Frontal cortex (tissue), 4 donors: Measurements from ENCODE around the gene ABHD5. TPM values are rescaled to one million over a fixed set of nuclear protein-coding genes. Genes with fewer than 3 reads are reported as not detected.

Source experiments
- DNase-seq, 2 donors: peaks; one replicate each; pipeline ENCODE4 v3.0.0; 2012; ENCODE audit warnings: low spot score in 2 of 2
- FAIRE-seq: peaks from 2 replicates; lab custom pipeline; 2012; peaks lifted over from hg19 to GRCh38; lab: Jason Lieb, UNC
- total RNA-seq: library from RNA; depleted of rRNA; stranded (reverse); fragments of >200 nt; gene quantifications from one replicate; pipeline ENCODE4 v1.2.3, GENCODE V29; 2014
- donor health status: control.
- donor health status: control.
- donor health status: control.

The ABHD5 gene
- total RNA-seq, 1 donor from 2014 or later, result 26.1 TPM

DNA sequence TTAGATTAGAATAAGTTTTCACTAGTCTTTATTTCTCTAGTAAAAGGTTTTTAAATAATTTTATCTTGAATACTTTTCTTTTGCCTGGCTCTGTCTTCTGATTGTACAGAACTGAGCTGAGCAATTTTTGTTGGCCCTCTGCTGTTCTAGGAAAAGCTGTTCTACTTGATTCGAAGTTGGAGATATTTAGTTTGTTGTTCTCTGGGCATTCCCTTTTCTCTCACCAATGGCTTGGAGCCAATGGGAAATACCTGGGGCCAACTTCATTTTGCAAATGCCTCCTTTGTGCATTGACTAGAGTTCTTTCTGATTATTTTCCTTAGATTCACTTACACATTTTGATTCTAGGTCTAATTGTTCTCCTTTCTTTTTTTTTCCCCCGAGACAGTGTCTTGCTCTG, 16.5 kb downstream of the ABHD5 start:
- FAIRE-seq, result no peak
- no peak for DNase-seq

GRCh38 chr3:43707998-43708397, 17.3 kb downstream of the ABHD5 start:
- no peak for FAIRE-seq
- no peak for DNase-seq

- no peak for DNase-seq
- FAIRE-seq, result no peak
These were observed 18.3 kb downstream of the ABHD5 start for GRCh38 chr3:43709022-43709421.

GRCh38 chr3:43710607-43711006, 19.9 kb downstream of the ABHD5 start:
- FAIRE-seq, result peak; percentile 45
- DNase-seq, result no peak

- DNase-seq (no peak), FAIRE-seq (no peak)
These were observed 27.6 kb downstream of the ABHD5 start for GRCh38 chr3:43718296-43718695.

DNA sequence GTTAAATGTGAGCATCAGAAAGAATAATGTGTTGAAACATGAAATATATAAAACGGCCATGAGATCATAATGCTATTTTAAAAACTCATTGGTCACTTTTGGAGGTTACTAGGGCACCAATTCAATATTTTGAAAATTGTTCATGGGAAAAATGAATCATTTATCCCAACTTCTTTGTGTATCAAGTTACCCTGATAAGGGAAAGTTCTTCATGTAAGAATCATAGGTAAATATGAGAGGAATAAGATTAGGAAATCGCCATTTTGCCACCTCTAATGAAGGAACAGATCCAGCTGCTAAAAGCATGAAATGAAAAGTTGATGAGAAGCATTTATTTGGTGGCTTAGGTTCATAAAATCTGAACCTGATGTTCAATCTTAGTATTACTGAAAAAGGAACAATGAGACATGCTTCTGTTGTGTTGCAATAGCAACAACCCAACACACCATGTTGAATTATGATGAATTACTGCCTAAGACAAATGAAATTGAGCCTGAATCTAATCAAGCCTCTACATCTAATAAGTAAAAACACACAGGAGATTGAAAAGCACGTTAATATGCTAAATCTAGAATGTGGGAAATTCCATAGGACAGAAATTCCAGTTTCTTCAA, 32.5 kb downstream of the ABHD5 start:
- DNase-seq (no peak), FAIRE-seq (no peak)

GRCh38 chr3:43726521-43726920, 35.8 kb downstream of the ABHD5 start:
- no peak for FAIRE-seq
- DNase-seq, result no peak

DNA sequence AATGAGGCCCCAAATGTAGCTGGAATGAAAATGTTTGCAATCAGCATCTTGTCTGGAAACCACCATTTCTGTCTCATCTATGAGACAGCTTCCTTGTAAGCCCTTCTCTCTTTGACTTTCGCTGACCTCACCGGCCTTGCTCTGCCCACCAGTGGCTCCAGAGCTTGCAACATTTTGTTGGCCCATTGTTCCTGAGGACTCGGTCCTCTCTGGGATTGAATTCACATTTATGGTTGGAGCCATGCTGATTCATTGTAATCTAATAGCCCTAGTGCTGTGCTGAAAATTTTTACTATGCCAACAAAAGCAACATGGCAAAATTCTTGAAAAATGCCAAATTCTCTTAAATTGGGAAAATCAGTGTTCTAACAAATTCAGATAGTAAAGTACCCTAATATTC, 37.2 kb downstream of the ABHD5 start:
- DNase-seq, result no peak
- no peak for FAIRE-seq

GRCh38 chr3:43728476-43728875, 37.7 kb downstream of the ABHD5 start:
- DNase-seq (no peak), FAIRE-seq (no peak)

DNA sequence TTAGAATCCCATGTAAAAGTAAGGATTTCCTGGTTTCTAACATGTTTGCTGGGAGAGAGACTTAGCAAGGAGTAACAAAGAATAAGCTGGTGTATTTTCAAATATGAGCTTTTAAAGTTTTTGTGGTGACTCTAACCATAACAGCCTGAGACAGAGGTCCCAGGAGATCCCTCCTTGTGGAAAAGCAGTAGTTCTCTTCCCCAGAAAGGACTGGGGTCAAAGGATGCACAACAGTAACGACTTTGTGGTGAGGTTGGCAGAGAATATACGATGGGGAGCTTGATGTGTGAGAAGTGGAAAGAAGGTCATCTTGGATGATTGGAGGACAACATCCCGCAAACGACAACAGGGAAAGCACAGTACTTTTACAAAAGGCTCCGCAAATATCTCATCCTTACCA, 38.2 kb downstream of the ABHD5 start:
- DNase-seq (no peak), FAIRE-seq (no peak)

DNA sequence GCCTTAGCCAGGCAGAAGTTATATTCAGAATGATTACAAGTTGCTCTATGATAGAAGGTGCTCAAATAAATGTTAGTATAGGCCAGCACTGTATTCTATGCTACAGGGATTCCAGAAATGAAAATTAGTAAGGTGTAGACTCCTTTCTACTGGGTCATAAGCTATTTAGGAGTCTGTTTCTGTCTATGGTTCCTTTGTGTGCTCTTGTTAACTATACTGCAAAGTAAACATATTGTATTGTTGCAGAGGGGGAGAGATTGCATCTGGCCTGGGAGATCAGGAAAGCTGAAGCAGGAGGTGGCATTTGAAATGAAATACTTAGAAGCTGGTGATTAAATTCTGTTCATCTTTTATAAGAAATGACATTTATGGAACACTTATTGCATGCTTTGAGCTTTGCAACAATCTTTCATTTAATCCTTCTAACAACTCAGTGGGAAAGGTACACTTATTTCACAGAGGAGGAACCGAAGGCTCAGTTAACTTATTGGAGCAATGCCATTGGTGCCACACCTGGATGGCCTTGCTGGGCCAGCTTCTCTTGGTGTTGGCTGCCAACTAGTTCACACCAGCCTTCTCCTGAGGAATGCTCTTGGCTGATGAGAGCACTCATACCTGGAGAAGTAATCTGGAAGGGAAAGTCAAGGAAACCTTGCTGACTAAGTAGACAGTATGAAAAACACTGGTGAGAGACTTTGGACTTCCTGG, 39.1 kb downstream of the ABHD5 start:
- DNase-seq, result no peak
- FAIRE-seq, result no peak

GRCh38 chr3:43732747-43733425, 42.1 kb downstream of the ABHD5 start:
- FAIRE-seq (no peak), DNase-seq (no peak)

DNA sequence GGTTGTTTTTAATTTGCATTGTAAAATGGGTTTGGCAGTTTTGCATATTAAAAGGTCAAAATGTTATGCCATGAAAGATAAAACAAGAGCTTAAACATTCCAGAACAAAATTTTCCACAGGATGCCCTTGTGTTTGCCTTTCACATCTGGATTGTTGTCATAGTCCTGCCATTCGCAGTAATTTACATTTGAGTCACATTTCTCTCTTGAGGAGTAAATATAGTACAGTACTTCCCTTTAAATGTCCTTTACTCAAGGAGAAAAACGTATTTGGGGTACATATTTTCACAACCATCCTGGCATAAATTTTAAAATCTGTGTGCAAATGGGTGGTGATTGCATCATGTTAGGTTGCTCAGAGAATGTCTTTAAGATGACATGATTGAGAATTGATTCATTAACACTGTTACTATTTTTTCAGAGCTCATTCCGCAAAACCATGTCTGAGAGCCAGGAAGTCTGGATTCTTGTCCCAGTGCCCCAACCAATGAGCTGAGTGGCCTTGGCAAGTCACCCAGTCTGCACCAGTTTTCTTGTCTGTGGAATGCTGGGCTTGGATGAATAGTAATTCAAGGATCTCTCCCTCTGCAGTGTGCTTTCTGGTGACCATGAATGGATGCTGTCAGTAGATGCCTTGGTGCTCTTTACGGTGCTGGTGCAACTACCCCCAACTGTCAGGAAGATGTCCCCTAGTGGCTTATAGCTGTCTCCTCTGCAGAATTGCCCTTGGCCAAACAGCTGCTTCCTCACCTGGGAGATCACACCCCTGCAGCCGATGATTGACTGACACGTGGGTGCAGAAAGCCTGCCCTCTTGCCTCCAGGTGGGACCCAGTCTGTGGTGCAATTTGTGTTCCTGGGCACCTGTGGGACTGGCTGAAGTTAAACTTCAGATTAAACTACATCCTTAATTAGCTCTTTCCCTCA, 43.0 kb downstream of the ABHD5 start:
- FAIRE-seq (no peak), DNase-seq (peak in 1 of 2 donors; percentile 22)

GRCh38 chr3:43734685-43735084, 43.9 kb downstream of the ABHD5 start:
- DNase-seq (no peak), FAIRE-seq (no peak)

DNA sequence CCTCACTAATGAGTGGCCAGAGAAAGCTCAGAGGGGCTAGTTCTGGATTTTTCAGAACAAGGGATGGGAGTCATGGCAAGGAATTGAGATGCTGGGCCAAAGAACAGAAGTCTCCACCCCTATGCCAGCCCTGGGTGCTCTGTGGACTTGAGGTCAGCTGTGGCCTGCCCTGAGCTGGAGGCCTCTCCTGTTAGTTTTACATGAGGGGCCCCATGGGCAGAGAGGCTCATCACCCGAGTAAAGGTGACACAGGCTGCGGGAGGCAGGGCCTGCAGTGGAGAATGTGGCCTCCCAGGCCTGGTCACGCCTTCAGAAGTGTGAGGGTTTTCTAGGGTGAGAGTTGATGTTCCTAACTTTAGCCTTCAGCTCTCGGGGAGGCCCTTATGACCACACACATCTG, 44.9 kb downstream of the ABHD5 start:
- FAIRE-seq, result no peak
- DNase-seq, result no peak

GRCh38 chr3:43736558-43737440, 46.1 kb downstream of the ABHD5 start:
- FAIRE-seq (no peak), DNase-seq (no peak)

DNA sequence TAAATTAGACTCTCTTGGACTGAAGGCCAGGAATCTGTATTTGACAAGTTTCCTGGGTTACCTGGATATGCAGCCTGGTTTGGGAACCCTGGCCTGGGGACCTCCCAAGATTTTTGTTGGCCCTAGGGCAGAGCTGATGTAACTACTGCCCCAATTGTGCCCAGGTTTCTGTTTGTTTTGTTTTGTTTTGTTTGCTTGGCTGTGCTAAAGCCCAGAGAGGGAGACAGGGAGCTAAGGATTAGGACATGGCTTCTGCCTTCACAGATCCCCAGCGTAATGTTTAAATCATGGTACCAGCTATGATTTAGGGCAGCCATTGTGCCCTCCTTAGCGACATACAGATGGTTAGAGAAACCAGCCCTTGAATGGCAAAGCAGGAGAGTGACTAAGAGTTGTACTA, 47.6 kb downstream of the ABHD5 start:
- FAIRE-seq, result no peak

GRCh38 chr3:43742920-43743319, 52.2 kb downstream of the ABHD5 start:
- FAIRE-seq (no peak), DNase-seq (no peak)

More for the DNA sequence above, 47.6 kb downstream of the ABHD5 start:
- no peak for DNase-seq

- DNase-seq (no peak), FAIRE-seq (no peak)
These were observed 56.9 kb downstream of the ABHD5 start for GRCh38 chr3:43747641-43748040.
